Suprapubic skin (tissue), 4 donors: ENCODE measurements around the gene DEXI. TPM values are rescaled to one million over a fixed set of nuclear protein-coding genes. Genes with fewer than 3 reads are reported as not detected.
"Not testable (repeated sequence)": the region's sequence is repeated elsewhere in the genome, so short reads cannot be mapped to it uniquely, and the experiment has no call there.

Experiments
- DNase-seq, 2 donors: peaks; one replicate each; pipeline ENCODE4 v3.0.0-alpha.2; 2019; ENCODE audit warnings: low spot score in 2 of 2
- H3K27ac ChIP-seq: fragments of 200-600 bp; sonication (generic); one replicate; pipeline ENCODE4 v1.5.1; 2019
- H3K27me3 ChIP-seq: fragments of 200-600 bp; sonication (generic); one replicate; pipeline ENCODE4 v1.5.1; 2019
- H3K36me3 ChIP-seq: fragments of 200-600 bp; sonication (generic); one replicate; pipeline ENCODE4 v1.5.1; 2019
- H3K4me1 ChIP-seq: fragments of 200-600 bp; sonication (generic); one replicate; pipeline ENCODE4 v1.5.1; 2019
- H3K4me3 ChIP-seq: fragments of 200-600 bp; sonication (generic); one replicate; pipeline ENCODE4 v1.5.1; 2019; ENCODE audit warnings: mild to moderate bottlenecking
- H3K9me3 ChIP-seq: fragments of 200-600 bp; sonication (generic); one replicate; pipeline ENCODE4 v1.5.1; 2019
- EP300 ChIP-seq: sonication (generic); formaldehyde crosslinking; IDR thresholded peaks from one replicate; pipeline ENCODE4 v1.6.1; 2017; ENCODE audit warnings: antibody characterized with exemption
- POLR2A ChIP-seq, 2 donors: fragments of 450-650 bp; IDR thresholded peaks; one replicate each; pipeline ENCODE4 v1.6.1; 2017; ENCODE audit warnings: antibody characterized with exemption in 2 of 2, mild to moderate bottlenecking in 2 of 2, moderate library complexity in 2 of 2
- POLR2AphosphoS5 ChIP-seq, 3 donors: sonication (generic); formaldehyde crosslinking; IDR thresholded peaks; one replicate each; pipeline ENCODE4 v1.6.1; 2017; ENCODE audit warnings: antibody characterized with exemption in 3 of 3
- WGBS: methylation state at CpG from one replicate; pipeline ENCODE4 v1.1.5; 2018; 5-methylcytosine and 5-hydroxymethylcytosine counted together
- total RNA-seq, 4 donors: library from RNA; depleted of rRNA; stranded (reverse); fragments of >200 nt; gene quantifications; one replicate each; pipeline ENCODE4 v1.1.0, GENCODE V29; 2016
- TF ChIP-seq, protein P1 (sequence below), 2 donors: fragments of 200-600 bp in 1 of 2; fragments of 450-650 bp in 1 of 2; sonication (generic) in 1 of 2; IDR thresholded peaks; one replicate each; pipeline ENCODE4 v1.5.1; 2016 to 2019; ENCODE audit warnings: antibody characterized with exemption in 2 of 2, mild to moderate bottlenecking in 1 of 2, moderate library complexity in 1 of 2

The DEXI gene
- total RNA-seq, 4 donors from 2014 or later = 35.9 to 72.7 (median 58.3) TPM

DNA sequence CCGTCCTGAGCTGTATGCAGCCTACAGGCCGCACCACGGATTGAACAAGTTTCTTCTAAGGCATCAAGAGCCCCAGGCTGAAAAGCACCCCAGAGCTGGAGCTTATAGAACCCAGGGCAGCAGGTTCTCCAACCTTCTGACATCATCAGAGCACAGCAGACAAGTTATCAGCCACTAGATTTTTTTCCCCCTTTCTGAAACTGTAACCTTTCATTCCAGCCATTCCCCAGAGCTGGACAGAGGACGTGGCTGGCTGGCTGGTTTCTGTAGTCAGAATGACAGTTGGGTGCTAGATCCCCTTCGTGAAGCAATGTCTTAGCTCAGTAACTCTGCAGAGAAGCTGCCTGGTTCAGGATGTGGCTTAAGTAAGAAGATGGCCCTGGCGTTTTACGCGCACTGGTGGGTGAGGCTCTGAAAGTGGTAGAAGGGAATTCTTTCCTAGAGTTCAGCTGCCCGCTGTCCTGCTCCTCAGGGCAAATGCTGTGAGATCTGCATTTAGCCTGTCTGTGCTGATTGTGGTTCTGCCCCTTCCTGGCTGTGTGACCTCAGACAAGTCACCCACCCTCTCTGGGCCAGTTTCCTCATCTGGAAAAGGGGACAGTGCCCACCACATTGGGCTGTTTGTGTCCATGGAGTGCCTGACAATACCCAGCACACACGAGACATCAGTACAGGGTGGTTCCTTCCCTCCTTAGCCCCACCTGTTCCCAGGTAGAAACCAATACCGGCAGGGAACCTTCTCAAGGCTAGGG, 9.1 kb downstream of the DEXI start:
- 85% methylated on average over 11 of the region's 11 CpGs for WGBS
- H3K27ac ChIP-seq = no peak overlapping the region
- no peak overlapping the region for H3K4me3 ChIP-seq
- TF ChIP-seq, protein P1, sequence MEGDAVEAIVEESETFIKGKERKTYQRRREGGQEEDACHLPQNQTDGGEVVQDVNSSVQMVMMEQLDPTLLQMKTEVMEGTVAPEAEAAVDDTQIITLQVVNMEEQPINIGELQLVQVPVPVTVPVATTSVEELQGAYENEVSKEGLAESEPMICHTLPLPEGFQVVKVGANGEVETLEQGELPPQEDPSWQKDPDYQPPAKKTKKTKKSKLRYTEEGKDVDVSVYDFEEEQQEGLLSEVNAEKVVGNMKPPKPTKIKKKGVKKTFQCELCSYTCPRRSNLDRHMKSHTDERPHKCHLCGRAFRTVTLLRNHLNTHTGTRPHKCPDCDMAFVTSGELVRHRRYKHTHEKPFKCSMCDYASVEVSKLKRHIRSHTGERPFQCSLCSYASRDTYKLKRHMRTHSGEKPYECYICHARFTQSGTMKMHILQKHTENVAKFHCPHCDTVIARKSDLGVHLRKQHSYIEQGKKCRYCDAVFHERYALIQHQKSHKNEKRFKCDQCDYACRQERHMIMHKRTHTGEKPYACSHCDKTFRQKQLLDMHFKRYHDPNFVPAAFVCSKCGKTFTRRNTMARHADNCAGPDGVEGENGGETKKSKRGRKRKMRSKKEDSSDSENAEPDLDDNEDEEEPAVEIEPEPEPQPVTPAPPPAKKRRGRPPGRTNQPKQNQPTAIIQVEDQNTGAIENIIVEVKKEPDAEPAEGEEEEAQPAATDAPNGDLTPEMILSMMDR (IDR thresholded peaks at IDR 0.05) = no peak
- TF ChIP-seq POLR2AphosphoS5 (IDR thresholded peaks at IDR 0.05) = no peak
- peaks cover 30% of the 10 kb centered on the region for H3K36me3 ChIP-seq
- H3K27me3 ChIP-seq = no peaks in the 10 kb centered on the region
- no peaks in the 10 kb centered on the region for H3K9me3 ChIP-seq
- DNase-seq = no peak
- H3K4me1 ChIP-seq = peaks cover 65% of the 10 kb centered on the region

DNA sequence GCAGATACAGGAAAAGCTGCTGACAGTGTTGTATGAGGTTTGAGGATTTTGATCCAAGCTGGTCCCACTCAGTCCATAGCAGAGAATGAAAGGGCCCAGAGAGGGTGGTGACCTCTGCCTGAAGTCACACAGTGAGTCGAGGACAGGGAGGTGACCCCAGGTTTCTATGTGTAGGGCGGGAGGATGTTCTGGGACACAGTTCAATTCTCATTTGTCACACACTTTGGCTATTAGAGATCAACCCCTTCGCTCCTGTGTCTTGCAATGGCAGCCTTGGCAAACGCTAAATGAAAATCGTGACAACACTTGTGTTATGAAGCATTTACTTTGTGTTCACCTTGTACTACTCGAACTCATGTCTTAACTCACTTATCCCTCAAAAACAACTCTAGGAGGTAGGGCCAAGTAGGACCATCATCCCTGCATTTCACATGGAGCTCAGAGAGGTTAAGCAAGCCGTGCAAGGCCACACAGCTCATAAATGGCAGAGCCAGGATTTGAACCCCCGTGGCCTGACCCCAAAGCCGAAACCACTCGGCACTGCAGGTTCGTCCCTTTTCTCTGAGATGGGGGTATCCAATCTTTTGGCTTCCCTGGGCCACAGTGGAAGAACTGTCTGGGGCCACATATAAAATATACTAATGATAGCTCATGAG, 10.2 kb downstream of the DEXI start:
- H3K9me3 ChIP-seq = no peaks in the 10 kb centered on the region
- H3K27me3 ChIP-seq = no peaks in the 10 kb centered on the region
- TF ChIP-seq POLR2A (IDR thresholded peaks at IDR 0.05) (no peak), EP300 (no peak), POLR2AphosphoS5 (IDR thresholded peaks at IDR 0.05) (no peak)
- TF ChIP-seq, protein P1 (IDR thresholded peaks at IDR 0.05) = no peak
- no peak overlapping the region for H3K27ac ChIP-seq
- H3K4me3 ChIP-seq = no peak overlapping the region
- no peak for DNase-seq
- H3K36me3 ChIP-seq = peaks cover 40% of the 10 kb centered on the region
- WGBS = 93% methylated on average over 11 of the region's 11 CpGs
- peaks cover 54% of the 10 kb centered on the region for H3K4me1 ChIP-seq

DNA sequence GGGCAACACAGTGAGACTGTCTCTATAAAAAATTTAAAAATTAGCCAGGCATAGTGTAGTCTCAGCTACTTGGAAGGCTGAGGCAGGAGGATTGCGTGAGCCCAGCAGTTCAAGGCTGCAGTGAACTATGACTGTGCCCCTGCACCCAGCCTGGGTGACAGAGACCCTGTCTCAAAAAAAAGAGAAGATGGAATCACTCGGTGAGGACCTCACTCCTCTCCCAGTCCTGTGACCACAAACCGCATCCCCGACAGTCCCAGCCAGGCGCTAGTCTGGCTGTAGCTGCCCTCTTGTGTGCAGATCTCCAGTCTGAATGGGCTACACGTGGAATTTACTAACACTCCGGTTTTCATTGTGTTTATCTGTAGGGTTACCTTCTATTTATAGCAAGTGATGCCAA, 11.1 kb downstream of the DEXI start:
- peaks cover 50% of the 10 kb centered on the region for H3K36me3 ChIP-seq
- no peak for TF ChIP-seq POLR2A (IDR thresholded peaks at IDR 0.05)
- TF ChIP-seq POLR2AphosphoS5 (IDR thresholded peaks at IDR 0.05) = no peak
- TF ChIP-seq, protein P1 (IDR thresholded peaks at IDR 0.05) = no peak
- no peak for TF ChIP-seq EP300
- no peak overlapping the region for H3K4me3 ChIP-seq
- H3K27ac ChIP-seq = no peak overlapping the region
- H3K9me3 ChIP-seq = no peaks in the 10 kb centered on the region
- no peak for DNase-seq
- WGBS = 71% methylated on average over 7 of the region's 7 CpGs
- no peaks in the 10 kb centered on the region for H3K27me3 ChIP-seq
- peaks cover 47% of the 10 kb centered on the region for H3K4me1 ChIP-seq

DNA sequence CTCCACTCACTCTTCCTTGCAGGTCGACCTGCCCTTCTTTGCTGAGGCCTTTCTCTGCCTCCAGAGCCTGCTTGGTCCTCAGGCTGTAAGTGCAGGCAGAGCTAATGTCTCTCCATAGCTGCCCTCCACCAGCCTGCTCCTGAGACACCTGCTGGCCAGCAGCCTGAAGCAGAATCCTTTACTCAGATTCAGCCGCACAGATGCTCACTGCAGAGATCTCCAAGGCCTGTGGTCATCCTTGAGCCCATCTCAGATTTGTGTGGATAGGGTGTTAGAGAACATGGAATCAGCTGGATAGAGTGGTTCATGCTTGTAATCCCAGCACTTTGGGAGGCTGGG, 11.5 kb downstream of the DEXI start:
- Histone ChIP-seq H3K4me3 (no peak overlapping the region), H3K27me3 (no peaks in the 10 kb centered on the region), H3K27ac (no peak overlapping the region), H3K9me3 (no peaks in the 10 kb centered on the region), H3K36me3 (peaks cover 54% of the 10 kb centered on the region), H3K4me1 (peaks cover 43% of the 10 kb centered on the region)
- no peak for TF ChIP-seq POLR2A (IDR thresholded peaks at IDR 0.05)
- no peak for TF ChIP-seq POLR2AphosphoS5 (IDR thresholded peaks at IDR 0.05)
- TF ChIP-seq, protein P1 (IDR thresholded peaks at IDR 0.05) = no peak
- no peak for TF ChIP-seq EP300
- WGBS = 33% methylated on average over 1 of the region's 2 CpGs
- DNase-seq = no peak

DNA sequence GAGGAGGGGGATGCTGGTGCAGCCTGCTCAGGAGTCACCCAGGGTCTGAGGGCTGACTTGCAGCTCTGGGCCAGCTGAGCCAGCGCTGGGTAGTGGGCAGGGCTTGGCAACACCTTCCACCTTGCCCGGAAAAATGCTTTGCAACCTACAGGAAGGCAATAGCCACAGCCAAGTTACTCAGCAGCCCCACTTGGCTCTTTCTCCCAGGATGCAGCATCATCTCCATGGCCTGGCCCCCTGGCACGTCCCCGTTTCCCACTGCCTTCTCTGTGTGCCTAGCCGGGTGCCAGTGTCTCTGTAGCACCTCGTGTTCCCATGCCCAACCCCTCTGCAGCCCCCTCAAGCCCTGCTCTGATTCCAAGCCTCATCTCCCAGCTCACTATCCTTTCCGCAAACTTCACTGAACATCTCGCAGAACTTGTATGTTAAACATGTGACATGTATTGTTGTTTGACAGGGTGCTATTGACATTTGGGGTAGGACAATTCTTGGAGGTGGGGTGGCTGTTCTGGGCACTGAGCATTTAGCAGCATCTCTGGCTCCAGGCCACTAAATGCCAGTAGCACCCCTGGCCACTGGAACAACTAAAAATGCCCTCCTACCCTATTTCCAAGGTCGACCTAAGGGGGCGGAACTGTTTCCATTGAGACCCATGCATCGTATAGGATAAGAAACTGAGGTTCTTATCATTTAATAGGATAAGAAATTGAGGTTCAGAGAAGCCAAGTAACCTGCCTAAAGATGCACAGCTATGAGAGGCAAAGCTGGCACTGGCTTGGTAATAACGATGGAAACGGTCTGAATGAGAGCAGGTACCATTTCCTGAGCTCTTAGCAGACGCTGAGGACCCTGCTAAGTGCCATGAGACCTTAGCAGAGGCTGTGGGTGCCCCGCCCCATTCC, 12.2 kb downstream of the DEXI start:
- WGBS = 74% methylated on average over 15 of the region's 15 CpGs

DNA sequence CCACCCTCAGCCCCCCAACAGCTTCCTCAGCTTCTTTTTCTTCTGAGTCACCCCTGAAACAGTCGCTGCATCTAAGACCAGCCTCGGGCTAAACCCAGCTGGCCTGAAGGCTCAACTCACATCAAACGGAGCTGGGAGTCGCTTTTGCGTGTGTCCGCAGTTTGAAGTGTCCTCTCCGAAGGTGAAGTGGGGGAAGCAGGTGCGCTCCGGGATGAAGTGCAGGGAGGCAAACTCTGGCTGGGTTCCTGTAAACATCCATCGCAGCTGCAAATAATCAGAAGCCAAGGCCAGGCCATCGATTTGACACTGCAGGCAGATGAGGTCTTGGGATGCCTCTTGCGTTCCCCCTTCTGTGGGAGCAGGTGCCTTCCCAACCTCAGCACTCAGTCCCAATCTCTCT, 13.2 kb downstream of the DEXI start:
- not testable (repeated sequence) for H3K27me3 ChIP-seq, H3K27ac ChIP-seq, H3K9me3 ChIP-seq, DNase-seq, H3K4me3 ChIP-seq
- Histone ChIP-seq H3K36me3 (peaks cover 69% of the 10 kb centered on the region), H3K4me1 (peaks cover 28% of the 10 kb centered on the region)
- 80% methylated on average over 12 of the region's 12 CpGs for WGBS

More for the DNA sequence above, 12.2 kb downstream of the DEXI start:
- DNase-seq = no peak
- Histone ChIP-seq H3K27ac (no peak overlapping the region), H3K4me3 (no peak overlapping the region), H3K27me3 (no peaks in the 10 kb centered on the region), H3K4me1 (peaks cover 37% of the 10 kb centered on the region), H3K36me3 (peaks cover 60% of the 10 kb centered on the region), H3K9me3 (no peaks in the 10 kb centered on the region)
- TF ChIP-seq EP300 (no peak), POLR2A (IDR thresholded peaks at IDR 0.05) (no peak), POLR2AphosphoS5 (IDR thresholded peaks at IDR 0.05) (no peak)
- TF ChIP-seq, protein P1 (IDR thresholded peaks at IDR 0.05) = no peak
